ENCODE measurements around the gene IGBP1. TPM values are rescaled to one million over a fixed set of nuclear protein-coding genes. Genes with fewer than 3 reads are reported as not detected.
A peak's percentile ranks its signal among the peaks of the same experiment; 100 is the strongest.

Gene IGBP1
- 10 to 100 TPM; 23.7 to 99.0 (median 56.5) TPM for total RNA-seq

GRCh38 chrX:70133303-70134115, at the start of gene IGBP1:
IGBP1 (plus strand) TSS chrX:70133447; CDS start chrX:70133948, 501 bp downstream.
- in situ Hi-C loops (cut with MboI; ENCODE audit: low pct_ligation_motif_present in 1 of 4, low pct_unique_long_range_greater_than_20kb in 1 of 4, low sequenced_read_pairs in 3 of 4): no loop called here
- peak; percentile 82 for DNase-seq
- intact Hi-C loops (cut with DNase I; ENCODE audit: low total_unique reads): no loop called here
- Histone ChIP-seq H3K27me3 (no peaks in the 10 kb centered on the region), H3K36me3 (no peaks in the 10 kb centered on the region), H3K4me1 (peaks cover 0 to 18% (median 6%) of the 10 kb centered on the region in 4 donors), H3K9me3 (no peaks in the 10 kb centered on the region), H3K27ac (peak within 1 kb of the TSS; percentile 87 to 93 (median 92)), H3K4me3 (peak within 1 kb of the TSS; percentile 48 to 88 (median 56))
- WGBS, 2 donors (ENCODE audit: low coverage in 1 of 2): 45% methylated on average over 56 of the region's 59 CpGs; no CpG with 5 or more reads in 1 of the 2 donors
- TF ChIP-seq CTCF (IDR thresholded peaks at IDR 0.05) (peak; percentile 40 to 70 (median 55)), POLR2AphosphoS5 (IDR thresholded peaks at IDR 0.05) (peak in 2 of 3 donors; percentile 73 to 79), POLR2A (IDR thresholded peaks at IDR 0.05) (peak; percentile 72), EP300 (IDR thresholded peaks at IDR 0.05; ENCODE audit: low read depth) (no peak)

GRCh38 chrX:70084592-70085240, 48.5 kb upstream of the IGBP1 start:
- Histone ChIP-seq H3K4me1 (no peaks in the 10 kb centered on the region), H3K4me3 (no peak overlapping the region), H3K27ac (no peak overlapping the region), H3K36me3 (no peaks in the 10 kb centered on the region), H3K27me3 (no peaks in the 10 kb centered on the region), H3K9me3 (no peaks in the 10 kb centered on the region)
- TF ChIP-seq POLR2A (IDR thresholded peaks at IDR 0.05) (no peak), CTCF (IDR thresholded peaks at IDR 0.05) (no peak), EP300 (IDR thresholded peaks at IDR 0.05; ENCODE audit: low read depth) (no peak), POLR2AphosphoS5 (IDR thresholded peaks at IDR 0.05) (no peak)
- in situ Hi-C loops (cut with MboI; ENCODE audit: low pct_ligation_motif_present in 1 of 4, low pct_unique_long_range_greater_than_20kb in 1 of 4, low sequenced_read_pairs in 3 of 4) (loop anchor here in 1 of 4 donors (25.0 kb wide), 1 partner anchor 597 kb away; no protein-coding TSS in a partner anchor), intact Hi-C loops (cut with DNase I; ENCODE audit: low total_unique reads) (no loop called here)
- no peak for DNase-seq
- 78 to 100% methylated on average over 1 to 5 of the region's 5 CpGs for WGBS, 2 donors (ENCODE audit: low coverage in 1 of 2)

GRCh38 chrX:70087857-70088630, 45.2 kb upstream of the IGBP1 start:
- no peak for TF ChIP-seq POLR2A (IDR thresholded peaks at IDR 0.05)
- no peak for TF ChIP-seq CTCF (IDR thresholded peaks at IDR 0.05)
- TF ChIP-seq EP300 (IDR thresholded peaks at IDR 0.05; ENCODE audit: low read depth): no peak
- no peak for TF ChIP-seq POLR2AphosphoS5 (IDR thresholded peaks at IDR 0.05)
- no peaks in the 10 kb centered on the region for H3K4me1 ChIP-seq
- no peak for DNase-seq
- in situ Hi-C loops (cut with MboI; ENCODE audit: low pct_ligation_motif_present in 1 of 4, low pct_unique_long_range_greater_than_20kb in 1 of 4, low sequenced_read_pairs in 3 of 4): loop anchor here in 1 of 4 donors (25.0 kb wide), 1 partner anchor 601 kb away; no protein-coding TSS in a partner anchor
- WGBS, 2 donors (ENCODE audit: low coverage in 1 of 2): 56% methylated on average over 11 of the region's 11 CpGs; no CpG with 5 or more reads in 1 of the 2 donors
- H3K36me3 ChIP-seq: no peaks in the 10 kb centered on the region
- H3K9me3 ChIP-seq: no peaks in the 10 kb centered on the region
- no peak overlapping the region for H3K27ac ChIP-seq
- H3K27me3 ChIP-seq: no peaks in the 10 kb centered on the region
- intact Hi-C loops (cut with DNase I; ENCODE audit: low total_unique reads): no loop called here
- H3K4me3 ChIP-seq: no peak overlapping the region

- in situ Hi-C loops (cut with MboI; ENCODE audit: low pct_ligation_motif_present in 1 of 4, low pct_unique_long_range_greater_than_20kb in 1 of 4, low sequenced_read_pairs in 3 of 4) (loop anchor here in 1 of 4 donors (25.0 kb wide), 1 partner anchor 601 kb away; no protein-coding TSS in a partner anchor), intact Hi-C loops (cut with DNase I; ENCODE audit: low total_unique reads) (no loop called here)
- H3K4me3 ChIP-seq: no peak overlapping the region
- H3K4me1 ChIP-seq: no peaks in the 10 kb centered on the region
- TF ChIP-seq CTCF (IDR thresholded peaks at IDR 0.05) (no peak), POLR2AphosphoS5 (IDR thresholded peaks at IDR 0.05) (no peak), POLR2A (IDR thresholded peaks at IDR 0.05) (no peak), EP300 (IDR thresholded peaks at IDR 0.05; ENCODE audit: low read depth) (no peak)
- no peaks in the 10 kb centered on the region for H3K36me3 ChIP-seq
- no peak for DNase-seq
- no peaks in the 10 kb centered on the region for H3K27me3 ChIP-seq
- no peaks in the 10 kb centered on the region for H3K9me3 ChIP-seq
- H3K27ac ChIP-seq: no peak overlapping the region
Measured at GRCh38 chrX:70088751-70089150, 44.5 kb upstream of the IGBP1 start.
